RWPE1 (cell line): ENCODE results near the gene IER3.
A peak's percentile ranks its signal among the peaks of the same experiment; 100 is the strongest.

Experiments
- CTCF ChIA-PET: fragments of 350-600 bp; sonication (Branson Sonifier 250); formaldehyde crosslinking; extraction: SDS; loops from one replicate; lab custom pipeline; 2021; lab: Yijun Ruan, JAX
- POLR2A ChIA-PET: fragments of 400-600 bp; formaldehyde crosslinking; extraction: SDS; loops from one replicate; lab custom pipeline; 2020; ENCODE audit warnings: antibody characterized with exemption; ENCODE audit not compliant: low non-redundant PET; lab: Yijun Ruan, JAX
- DNase-seq: peaks from one replicate; pipeline ENCODE4 v3.0.0; 2012; ENCODE audit warnings: low spot score
- H3K27ac ChIP-seq: fragments of 450-650 bp; 2 replicates; pipeline ENCODE4 v1.5.1; 2017
- TF ChIP-seq, protein P1 (sequence below): fragments of 450-650 bp; conservative IDR thresholded peaks from 2 replicates; pipeline ENCODE4 v1.5.1; 2017; ENCODE audit warnings: low read depth, mild to moderate bottlenecking

The IER3 gene

GRCh38 chr6:30782425-30783014 lies 38.2 kb upstream of the IER3 start:
- peak overlapping the region; percentile 99 for H3K27ac ChIP-seq
- ChIA-PET CTCF (interaction anchor here (0.6 to 1.4 kb wide), 4 partner anchors 11 to 46 kb away, joined by 3 to 4 read pairs (median 3); no protein-coding TSS in a partner anchor), POLR2A (interaction anchor here (0.6 to 2.0 kb wide), 4 partner anchors 14 to 38 kb away, joined by 3 to 11 read pairs (median 7); partner anchors contain the start of gene IER3)
- TF ChIP-seq, protein P1, sequence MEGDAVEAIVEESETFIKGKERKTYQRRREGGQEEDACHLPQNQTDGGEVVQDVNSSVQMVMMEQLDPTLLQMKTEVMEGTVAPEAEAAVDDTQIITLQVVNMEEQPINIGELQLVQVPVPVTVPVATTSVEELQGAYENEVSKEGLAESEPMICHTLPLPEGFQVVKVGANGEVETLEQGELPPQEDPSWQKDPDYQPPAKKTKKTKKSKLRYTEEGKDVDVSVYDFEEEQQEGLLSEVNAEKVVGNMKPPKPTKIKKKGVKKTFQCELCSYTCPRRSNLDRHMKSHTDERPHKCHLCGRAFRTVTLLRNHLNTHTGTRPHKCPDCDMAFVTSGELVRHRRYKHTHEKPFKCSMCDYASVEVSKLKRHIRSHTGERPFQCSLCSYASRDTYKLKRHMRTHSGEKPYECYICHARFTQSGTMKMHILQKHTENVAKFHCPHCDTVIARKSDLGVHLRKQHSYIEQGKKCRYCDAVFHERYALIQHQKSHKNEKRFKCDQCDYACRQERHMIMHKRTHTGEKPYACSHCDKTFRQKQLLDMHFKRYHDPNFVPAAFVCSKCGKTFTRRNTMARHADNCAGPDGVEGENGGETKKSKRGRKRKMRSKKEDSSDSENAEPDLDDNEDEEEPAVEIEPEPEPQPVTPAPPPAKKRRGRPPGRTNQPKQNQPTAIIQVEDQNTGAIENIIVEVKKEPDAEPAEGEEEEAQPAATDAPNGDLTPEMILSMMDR = no peak
- peak; percentile 53 for DNase-seq

DNA sequence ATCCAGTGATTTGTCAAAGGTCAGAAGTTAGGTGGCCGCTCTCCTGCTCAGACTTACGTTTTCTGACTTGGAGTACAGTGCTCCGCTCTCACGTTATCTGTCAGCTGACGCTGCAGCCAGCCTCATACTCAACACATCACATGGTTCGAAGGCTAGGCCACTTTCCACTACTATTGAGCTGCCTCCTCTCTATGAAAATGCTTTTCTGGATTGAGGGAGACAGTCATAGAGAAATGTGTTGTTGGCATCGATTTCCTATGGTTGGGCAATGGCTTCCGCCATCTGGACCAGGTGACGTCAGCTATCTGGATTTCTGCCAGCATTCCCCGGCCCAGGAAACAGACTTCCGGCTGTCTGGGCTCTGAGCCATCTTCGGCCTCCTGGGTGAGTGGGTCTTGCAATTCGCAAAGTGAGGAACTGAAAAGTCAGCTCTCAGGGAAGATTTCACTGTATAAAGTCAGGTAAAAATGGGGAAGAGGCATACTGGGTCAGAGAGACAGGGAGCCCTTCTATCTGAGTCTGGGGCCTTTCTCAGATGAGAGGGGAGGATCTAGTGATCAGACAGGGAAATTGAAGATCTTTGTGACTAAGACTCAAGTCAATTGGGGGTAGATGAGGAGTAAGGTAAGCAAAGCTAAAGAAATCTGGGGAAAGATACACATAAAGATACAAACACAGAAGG lies 37.5 kb upstream of the IER3 start:
- CTCF ChIA-PET = interaction anchor here (1.0 to 1.4 kb wide), 4 partner anchors 12 to 47 kb away, joined by 3 to 6 read pairs (median 4); no protein-coding TSS in a partner anchor

GRCh38 chr6:30781395-30781742 lies 37.0 kb upstream of the IER3 start:
- no peak for DNase-seq
- peak overlapping the region; percentile 99 for H3K27ac ChIP-seq
- TF ChIP-seq, protein P1 = no peak
- POLR2A ChIA-PET = interaction anchor here (0.6 to 2.0 kb wide), 5 partner anchors 13 to 39 kb away, joined by 3 to 11 read pairs (median 7); partner anchors contain the start of gene IER3
- CTCF ChIA-PET = interaction anchor here (1.0 to 1.4 kb wide), 2 partner anchors 12 to 34 kb away, joined by 4 to 6 read pairs; no protein-coding TSS in a partner anchor

More for the DNA sequence above, 37.5 kb upstream of the IER3 start:
- POLR2A ChIA-PET = interaction anchor here (0.6 to 2.0 kb wide), 6 partner anchors 13 to 39 kb away, joined by 3 to 11 read pairs (median 6); partner anchors contain the start of gene IER3
- TF ChIP-seq, protein P1 = no peak
- peak; percentile 88 for DNase-seq
- peak overlapping the region; percentile 99 for H3K27ac ChIP-seq

DNA sequence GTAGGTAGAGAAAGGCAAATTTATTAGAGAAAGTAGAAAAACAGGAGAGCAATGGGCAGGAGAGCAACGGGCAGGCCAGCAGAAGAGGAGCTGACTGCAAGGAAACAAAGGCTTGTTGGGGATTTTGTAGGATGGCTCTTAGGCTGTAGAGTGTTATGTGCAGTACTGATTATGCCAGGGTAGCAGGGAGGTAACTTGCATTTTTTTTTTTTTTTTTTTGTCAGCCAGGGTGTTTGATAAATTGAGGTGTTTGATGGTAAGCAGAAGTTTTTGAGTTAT lies 36.2 kb upstream of the IER3 start:
- TF ChIP-seq, protein P1 = no peak
- no peak for DNase-seq
- H3K27ac ChIP-seq = peak overlapping the region; percentile 99
- POLR2A ChIA-PET = interaction anchor here (2.0 kb wide), 1 partner anchor 29 kb away, joined by 10 read pairs; no protein-coding TSS in a partner anchor
- CTCF ChIA-PET = no interaction called here

GRCh38 chr6:30779850-30780641 lies 35.7 kb upstream of the IER3 start:
- H3K27ac ChIP-seq = peak overlapping the region; percentile 99
- TF ChIP-seq, protein P1 = no peak
- CTCF ChIA-PET = no interaction called here

GRCh38 chr6:30778001-30778635 lies 33.8 kb upstream of the IER3 start:
- H3K27ac ChIP-seq = peak overlapping the region; percentile 99
- TF ChIP-seq, protein P1 = no peak
- POLR2A ChIA-PET = no interaction called here
- no peak for DNase-seq
- CTCF ChIA-PET = no interaction called here

More at GRCh38 chr6:30779850-30780641, 35.7 kb upstream of the IER3 start:
- DNase-seq = no peak
- POLR2A ChIA-PET = no interaction called here
